Uterus (tissue), 4 donors: Measurements from ENCODE around the gene MTMR2. TPM values are rescaled to one million over a fixed set of nuclear protein-coding genes. Genes with fewer than 3 reads are reported as not detected.

Experiments used
- DNase-seq, 2 donors: peaks; one replicate each; pipeline ENCODE4 v3.0.0-alpha.2; 2019 to 2020
- H3K27ac ChIP-seq, 2 donors: fragments of 200-600 bp; sonication (generic); 1 replicate in 1 of 2; 2 replicates in 1 of 2; pipeline ENCODE4 v1.5.1; 2016 to 2018
- H3K27me3 ChIP-seq, 2 donors: fragments of 200-600 bp; sonication (generic); one replicate each; pipeline ENCODE4 v1.5.1; 2018 to 2019; ENCODE audit warnings: control low read depth in 1 of 2
- H3K36me3 ChIP-seq, 2 donors: fragments of 200-600 bp; sonication (generic); one replicate each; pipeline ENCODE4 v1.5.1; 2019; ENCODE audit warnings: control low read depth in 1 of 2
- H3K4me1 ChIP-seq, 2 donors: fragments of 200-600 bp; sonication (generic); one replicate each; pipeline ENCODE4 v1.5.1; 2018 to 2019; ENCODE audit warnings: control low read depth in 1 of 2
- H3K4me3 ChIP-seq, 2 donors: fragments of 200-600 bp; sonication (generic); 1 replicate in 1 of 2; 2 replicates in 1 of 2; pipeline ENCODE4 v1.5.1; 2018 to 2019; ENCODE audit warnings: mild to moderate bottlenecking in 1 of 2
- H3K9me3 ChIP-seq, 2 donors: fragments of 200-600 bp; sonication (generic); one replicate each; pipeline ENCODE4 v1.5.1; 2019; ENCODE audit warnings: control low read depth in 1 of 2
- CTCF ChIP-seq, 4 experiments: fragments of 200-600 bp in 2 of 4; fragments of 450-650 bp in 2 of 4; sonication (generic) in 2 of 4; IDR thresholded peaks; one replicate each; pipeline ENCODE4 v1.5.1; 2016 to 2019; ENCODE audit warnings: antibody characterized with exemption in 4 of 4, mild to moderate bottlenecking in 2 of 4, moderate library complexity in 1 of 4
- POLR2A ChIP-seq, 2 donors: fragments of 450-650 bp; IDR thresholded peaks; one replicate each; pipeline ENCODE4 v1.6.1; 2016; ENCODE audit warnings: antibody characterized with exemption in 2 of 2, mild to moderate bottlenecking in 1 of 2, moderate library complexity in 1 of 2
- intact Hi-C: fragments of 100-400 bp; cut with DNase I; formaldehyde crosslinking; loops from one replicate; pipeline ENCODE4 v1.15.1; 2023; ENCODE audit warnings: low total_unique reads
- total RNA-seq, 4 donors: library from RNA; depleted of rRNA in 3 of 4; stranded (reverse); fragments of >200 nt in 3 of 4; gene quantifications; one replicate each; pipeline versions ENCODE4 v1.1.0 to v1.2.4, GENCODE V29; 2014 to 2023
- donor health status: DM: yes; HTN: yes; CAD: no.

MTMR2 gene
- total RNA-seq, 4 donors from 2014 or later, result 10.9 to 45.5 (median 21.6) TPM

GRCh38 chr11:95795627-95796295 lies 128.1 kb downstream of the MTMR2 start:
- intact Hi-C loops, result no loop called here
- no peak overlapping the region for H3K27ac ChIP-seq
- H3K9me3 ChIP-seq, result no peaks in the 10 kb centered on the region

DNA sequence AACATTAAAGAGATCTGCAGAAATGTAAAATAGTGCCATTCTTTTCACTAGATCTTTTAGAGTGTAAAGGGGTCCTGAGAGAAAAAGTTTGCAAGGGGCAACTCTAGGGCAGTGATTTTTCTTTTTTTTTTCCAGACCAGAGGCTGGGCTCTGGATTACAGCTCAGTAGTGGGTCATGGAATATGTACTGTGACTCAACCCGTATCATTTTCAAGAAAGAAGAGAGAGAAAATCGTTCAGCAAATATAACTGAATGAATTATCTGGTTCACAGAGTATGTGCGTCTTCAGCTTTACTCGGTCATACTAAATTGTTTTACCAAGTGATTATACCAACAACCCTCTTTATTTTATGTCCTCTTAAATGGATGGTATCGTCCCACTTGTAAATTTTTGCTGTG lies 129.8 kb downstream of the MTMR2 start:
- Histone ChIP-seq H3K9me3 (no peaks in the 10 kb centered on the region), H3K4me3 (no peak overlapping the region), H3K4me1 (no peaks in the 10 kb centered on the region), H3K27me3 (no peaks in the 10 kb centered on the region), H3K27ac (no peak overlapping the region), H3K36me3 (no peaks in the 10 kb centered on the region)
- intact Hi-C loops, result no loop called here
- no peak for TF ChIP-seq CTCF (IDR thresholded peaks at IDR 0.05)
- no peak for TF ChIP-seq POLR2A (IDR thresholded peaks at IDR 0.05)
- no peak for DNase-seq

More at GRCh38 chr11:95795627-95796295, 128.1 kb downstream of the MTMR2 start:
- Histone ChIP-seq H3K4me1 (no peaks in the 10 kb centered on the region), H3K4me3 (no peak overlapping the region), H3K27me3 (no peaks in the 10 kb centered on the region), H3K36me3 (no peaks in the 10 kb centered on the region)
- no peak for DNase-seq
- no peak for TF ChIP-seq CTCF (IDR thresholded peaks at IDR 0.05)
- TF ChIP-seq POLR2A (IDR thresholded peaks at IDR 0.05), result no peak

GRCh38 chr11:95793116-95793515 lies 130.8 kb downstream of the MTMR2 start:
- DNase-seq, result no peak
- TF ChIP-seq POLR2A (IDR thresholded peaks at IDR 0.05) (no peak), CTCF (IDR thresholded peaks at IDR 0.05) (no peak)
- H3K27me3 ChIP-seq, result no peaks in the 10 kb centered on the region
- H3K4me3 ChIP-seq, result no peak overlapping the region
- intact Hi-C loops, result no loop called here
- peaks cover 0 to 6% of the 10 kb centered on the region in 2 donors for H3K4me1 ChIP-seq
- H3K27ac ChIP-seq, result no peak overlapping the region
- H3K9me3 ChIP-seq, result no peaks in the 10 kb centered on the region
- H3K36me3 ChIP-seq, result no peaks in the 10 kb centered on the region

DNA sequence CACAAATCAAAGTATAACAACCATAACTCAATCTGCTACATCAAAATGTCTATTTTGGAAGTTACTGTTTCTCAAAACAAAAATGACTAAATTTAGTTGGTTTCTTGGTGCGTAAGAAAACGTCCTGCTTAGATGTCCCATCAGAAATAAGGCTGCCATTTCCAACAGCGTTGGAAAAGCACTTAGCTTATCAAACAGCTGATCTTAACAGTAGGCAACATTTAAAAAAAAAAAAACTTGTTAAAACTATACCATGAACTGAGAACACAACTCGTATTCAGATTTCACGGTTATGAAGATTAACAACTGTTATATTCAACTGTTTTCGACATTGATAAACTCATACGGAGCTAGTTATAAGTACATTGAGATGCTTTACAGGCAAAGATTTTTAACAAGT lies 131.2 kb downstream of the MTMR2 start:
- TF ChIP-seq POLR2A (IDR thresholded peaks at IDR 0.05) (no peak), CTCF (IDR thresholded peaks at IDR 0.05) (no peak)
- Histone ChIP-seq H3K27ac (no peak overlapping the region), H3K4me3 (no peak overlapping the region), H3K4me1 (peaks cover 0 to 9% of the 10 kb centered on the region in 2 donors), H3K9me3 (no peaks in the 10 kb centered on the region), H3K36me3 (no peaks in the 10 kb centered on the region), H3K27me3 (no peaks in the 10 kb centered on the region)
- no peak for DNase-seq
- intact Hi-C loops, result no loop called here

- no peak for DNase-seq
- no peaks in the 10 kb centered on the region for H3K27me3 ChIP-seq
- H3K27ac ChIP-seq, result no peak overlapping the region
- no peaks in the 10 kb centered on the region for H3K9me3 ChIP-seq
- no peak for TF ChIP-seq CTCF (IDR thresholded peaks at IDR 0.05)
- no peak for TF ChIP-seq POLR2A (IDR thresholded peaks at IDR 0.05)
- no peaks in the 10 kb centered on the region for H3K36me3 ChIP-seq
- no peak overlapping the region for H3K4me3 ChIP-seq
- peaks cover 0 to 9% of the 10 kb centered on the region in 2 donors for H3K4me1 ChIP-seq
- intact Hi-C loops, result no loop called here
Observed at GRCh38 chr11:95792200-95792599, 131.7 kb downstream of the MTMR2 start.
